Measurements from ENCODE around the gene SAMM50. TPM values are rescaled to one million over a fixed set of nuclear protein-coding genes. Genes with fewer than 3 reads are reported as not detected.

Gene SAMM50
- total and polyA plus RNA-seq, 10 donors = 17.8 to 35.5 (median 28.0) TPM

GRCh38 chr22:44029069-44029468 lies 73.8 kb downstream of the SAMM50 start:
- H3K4me3 ChIP-seq = no peak overlapping the region
- peaks cover 27 to 86% (median 74%) of the 10 kb centered on the region in 6 donors for H3K4me1 ChIP-seq
- peak overlapping the region in 7 of 8 donors; percentile 16 to 99 (median 61) for H3K27ac ChIP-seq
- peak; percentile 2 for DNase-seq
- peaks cover 0 to 6% (median 0%) of the 10 kb centered on the region in 7 donors for H3K27me3 ChIP-seq (replicated peaks in 1 of 7)
- no peaks in the 10 kb centered on the region for H3K36me3 ChIP-seq
- intact Hi-C loops (cut with DNase I; ENCODE audit: low total_unique reads) = no loop called here
- no peaks in the 10 kb centered on the region for H3K9me3 ChIP-seq
- TF ChIP-seq POLR2A (IDR thresholded peaks at IDR 0.05) (no peak), POLR2AphosphoS5 (IDR thresholded peaks at IDR 0.05) (no peak), CTCF (IDR thresholded peaks at IDR 0.05 in 8 of 11, conservative IDR thresholded peaks at IDR 0.05 in 3 of 11) (no peak)
- 75 to 96% (median 83%) methylated on average over 4 of the region's 4 CpGs for WGBS, 5 donors

GRCh38 chr22:44030051-44030701 lies 74.9 kb downstream of the SAMM50 start:
- Histone ChIP-seq H3K27me3 (replicated peaks in 1 of 7) (no peaks in the 10 kb centered on the region), H3K27ac (peak overlapping the region in 6 of 8 donors; percentile 39 to 99 (median 62)), H3K36me3 (no peaks in the 10 kb centered on the region), H3K4me1 (peaks cover 22 to 83% (median 67%) of the 10 kb centered on the region in 6 donors), H3K4me3 (no peak overlapping the region), H3K9me3 (no peaks in the 10 kb centered on the region)
- no peak for TF ChIP-seq POLR2AphosphoS5 (IDR thresholded peaks at IDR 0.05)
- no peak for TF ChIP-seq POLR2A (IDR thresholded peaks at IDR 0.05)
- TF ChIP-seq CTCF (IDR thresholded peaks at IDR 0.05 in 8 of 11, conservative IDR thresholded peaks at IDR 0.05 in 3 of 11) = no peak
- 88 to 96% (median 91%) methylated on average over 17 to 18 of the region's 18 CpGs for WGBS, 5 donors
- intact Hi-C loops (cut with DNase I; ENCODE audit: low total_unique reads) = no loop called here
- peak; percentile 69 for DNase-seq

GRCh38 chr22:44030702-44031082 lies 75.5 kb downstream of the SAMM50 start:
- Histone ChIP-seq H3K36me3 (no peaks in the 10 kb centered on the region), H3K9me3 (no peaks in the 10 kb centered on the region), H3K4me3 (peak overlapping the region in 1 of 8 donors; percentile 15), H3K27me3 (replicated peaks in 1 of 7) (no peaks in the 10 kb centered on the region), H3K4me1 (peaks cover 19 to 78% (median 61%) of the 10 kb centered on the region in 6 donors), H3K27ac (peak overlapping the region in 7 of 8 donors; percentile 39 to 99 (median 61))
- intact Hi-C loops (cut with DNase I; ENCODE audit: low total_unique reads) = no loop called here
- DNase-seq = no peak
- TF ChIP-seq POLR2A (IDR thresholded peaks at IDR 0.05) = no peak
- WGBS, 5 donors = 48 to 67% (median 60%) methylated on average over 8 of the region's 8 CpGs

- DNase-seq = no peak
- no peaks in the 10 kb centered on the region for H3K27me3 ChIP-seq (replicated peaks in 1 of 7)
- no peaks in the 10 kb centered on the region for H3K9me3 ChIP-seq
- H3K36me3 ChIP-seq = no peaks in the 10 kb centered on the region
- TF ChIP-seq CTCF (IDR thresholded peaks at IDR 0.05 in 8 of 11, conservative IDR thresholded peaks at IDR 0.05 in 3 of 11) (no peak), POLR2AphosphoS5 (IDR thresholded peaks at IDR 0.05) (no peak), POLR2A (IDR thresholded peaks at IDR 0.05) (no peak)
- intact Hi-C loops (cut with DNase I; ENCODE audit: low total_unique reads) = no loop called here
- peak overlapping the region in 7 of 8 donors; percentile 39 to 99 (median 61) for H3K27ac ChIP-seq
- H3K4me3 ChIP-seq = peak overlapping the region in 1 of 8 donors; percentile 15
- WGBS, 5 donors = 53 to 65% (median 62%) methylated on average over 21 of the region's 21 CpGs
- H3K4me1 ChIP-seq = peaks cover 12 to 71% (median 55%) of the 10 kb centered on the region in 6 donors
Measured at GRCh38 chr22:44031158-44031952, 76.1 kb downstream of the SAMM50 start.
